Sigmoid colon (tissue), 4 donors: ENCODE measurements around the gene MPPED1.

ENCODE experiments used
- POLR2A ChIP-seq, 2 donors: fragments of 450-650 bp; IDR thresholded peaks; one replicate each; pipeline ENCODE4 v1.6.1; 2016; ENCODE audit warnings: antibody characterized with exemption in 2 of 2, mild to moderate bottlenecking in 2 of 2, moderate library complexity in 2 of 2
- POLR2AphosphoS5 ChIP-seq, 4 donors: sonication (generic); formaldehyde crosslinking; IDR thresholded peaks; one replicate each; pipeline ENCODE4 v1.6.1; 2017; ENCODE audit warnings: antibody characterized with exemption in 4 of 4
- TF ChIP-seq, protein P1 (sequence below), 4 experiments: fragments of 450-650 bp in 3 of 4; fragments of 200-600 bp in 1 of 4; IDR thresholded peaks; one replicate each; pipeline ENCODE4 v1.5.1; 2016 to 2019; ENCODE audit warnings: antibody characterized with exemption in 4 of 4, mild to moderate bottlenecking in 3 of 4, moderate library complexity in 2 of 4

GRCh38 chr22:43433451-43434274 lies 21.8 kb downstream of the MPPED1 start:
- TF ChIP-seq POLR2A (IDR thresholded peaks at IDR 0.05) (no peak), POLR2AphosphoS5 (IDR thresholded peaks at IDR 0.05) (no peak)
- TF ChIP-seq, protein P1, sequence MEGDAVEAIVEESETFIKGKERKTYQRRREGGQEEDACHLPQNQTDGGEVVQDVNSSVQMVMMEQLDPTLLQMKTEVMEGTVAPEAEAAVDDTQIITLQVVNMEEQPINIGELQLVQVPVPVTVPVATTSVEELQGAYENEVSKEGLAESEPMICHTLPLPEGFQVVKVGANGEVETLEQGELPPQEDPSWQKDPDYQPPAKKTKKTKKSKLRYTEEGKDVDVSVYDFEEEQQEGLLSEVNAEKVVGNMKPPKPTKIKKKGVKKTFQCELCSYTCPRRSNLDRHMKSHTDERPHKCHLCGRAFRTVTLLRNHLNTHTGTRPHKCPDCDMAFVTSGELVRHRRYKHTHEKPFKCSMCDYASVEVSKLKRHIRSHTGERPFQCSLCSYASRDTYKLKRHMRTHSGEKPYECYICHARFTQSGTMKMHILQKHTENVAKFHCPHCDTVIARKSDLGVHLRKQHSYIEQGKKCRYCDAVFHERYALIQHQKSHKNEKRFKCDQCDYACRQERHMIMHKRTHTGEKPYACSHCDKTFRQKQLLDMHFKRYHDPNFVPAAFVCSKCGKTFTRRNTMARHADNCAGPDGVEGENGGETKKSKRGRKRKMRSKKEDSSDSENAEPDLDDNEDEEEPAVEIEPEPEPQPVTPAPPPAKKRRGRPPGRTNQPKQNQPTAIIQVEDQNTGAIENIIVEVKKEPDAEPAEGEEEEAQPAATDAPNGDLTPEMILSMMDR (IDR thresholded peaks at IDR 0.05), result no peak
